ENCODE results near the gene PMPCA. TPM values are rescaled to one million over a fixed set of nuclear protein-coding genes. Genes with fewer than 3 reads are reported as not detected.

The PMPCA gene
- total RNA-seq, 1 experiment from 2014 or later, result 94.5 TPM

GRCh38 chr9:136375096-136375495 is 35.4 kb upstream of the PMPCA start:
- H3K4me1 ChIP-seq (ENCODE audit: insufficient read depth, low read length), result no peaks in the 10 kb centered on the region
- H3K9ac ChIP-seq (ENCODE audit: extremely low read depth, insufficient read length, low read length), result no peak overlapping the region
- no peak overlapping the region for H4K91ac ChIP-seq (ENCODE audit: insufficient read length, low read depth, low read length)
- no peak for TF ChIP-seq CTCF (conservative IDR thresholded peaks at IDR 0.05)
- Mint-ChIP-seq H3K27ac (peak overlapping the region in 2 of 3 experiments; percentile 81 to 88; a peak in 2 of 7 replicates), H3K4me1 (peaks cover 0 to 5% of the 10 kb centered on the region in 2 experiments; a peak in 1 of 4 replicates), H3K4me3 (no peak overlapping the region), H3K36me3 (ENCODE audit: insufficient read depth in 1 of 3, low read depth in 3 of 3) (peaks cover 0 to 21% (median 6%) of the 10 kb centered on the region in 3 experiments; a peak in 4 of 7 replicates), H3K27me3 (ENCODE audit: low read depth) (no peaks in the 10 kb centered on the region), H3K9me3 (no peaks in the 10 kb centered on the region)
- no peaks in the 10 kb centered on the region for H3K23me2 ChIP-seq (ENCODE audit: insufficient read length, low read depth, low read length, poor library complexity, severe bottlenecking)
- no peak overlapping the region for H3T11ph ChIP-seq (ENCODE audit: low read length)
- H3K27ac ChIP-seq (ENCODE audit: insufficient read length, low read depth, low read length), result no peak overlapping the region
- no peaks in the 10 kb centered on the region for H3K27me3 ChIP-seq (ENCODE audit: insufficient read depth, low read length)
- H2BK15ac ChIP-seq (ENCODE audit: low read depth, low read length), result no peak overlapping the region
- H2BK5ac ChIP-seq (ENCODE audit: insufficient read length, low read length), result no peak overlapping the region
- no CpG with 5 or more reads among the region's 12 CpGs for WGBS (ENCODE audit: extremely low coverage, insufficient read length, low lambda C conversion rate)
- H2BK12ac ChIP-seq (ENCODE audit: insufficient read length, low read depth, low read length), result no peak overlapping the region
- no peaks in the 10 kb centered on the region for H3K79me2 ChIP-seq (ENCODE audit: insufficient read depth, low read length)
- H2AFZ ChIP-seq (ENCODE audit: low read length), result no peak overlapping the region
- H4K8ac ChIP-seq (replicated peaks; ENCODE audit: insufficient read length, low read depth, low read length), result no peak overlapping the region
- H3K23ac ChIP-seq (ENCODE audit: insufficient read length, low read depth, low read length), result no peak overlapping the region
- no peak overlapping the region for H3K4me2 ChIP-seq (ENCODE audit: insufficient read depth, insufficient read length, low read length)
- H4K20me1 ChIP-seq (ENCODE audit: control insufficient read depth, insufficient read depth, insufficient read length), result no peaks in the 10 kb centered on the region
- H3K18ac ChIP-seq (ENCODE audit: insufficient read length, low read depth, low read length), result no peak overlapping the region
- H3K14ac ChIP-seq (ENCODE audit: insufficient read depth, low read length), result no peak overlapping the region
- H2BK20ac ChIP-seq (ENCODE audit: low read depth, low read length, poor library complexity, severe bottlenecking), result no peak overlapping the region
- no peaks in the 10 kb centered on the region for H3K79me1 ChIP-seq (ENCODE audit: insufficient read depth, low read depth, low read length, poor library complexity, severe bottlenecking)
- no peak overlapping the region for H3K56ac ChIP-seq (ENCODE audit: insufficient read length, low read depth, low read length)
- no peak for DNase-seq
- no peak overlapping the region for H3K4ac ChIP-seq (ENCODE audit: low read depth, low read length)
- no peak overlapping the region for H2BK120ac ChIP-seq (ENCODE audit: low read depth, low read length, poor library complexity, severe bottlenecking)
- H4K5ac ChIP-seq (ENCODE audit: insufficient read length, low read depth, low read length), result no peak overlapping the region
- no peak overlapping the region for H2AK5ac ChIP-seq (ENCODE audit: insufficient read length, low read length)
- no peaks in the 10 kb centered on the region for H3K9me3 ChIP-seq (ENCODE audit: control insufficient read depth, low read depth, low read length)
